Glomerular visceral epithelial cell (primary cell): ENCODE results near the gene PPP1CB.
"Not testable (repeated sequence)": the region's sequence is repeated elsewhere in the genome, so short reads cannot be mapped to it uniquely, and the experiment has no call there.

Source experiments
- DNase-seq: peaks from one replicate; pipeline ENCODE4 v3.0.0-alpha.2; 2016; ENCODE audit errors: extremely low spot score

Gene PPP1CB

DNA sequence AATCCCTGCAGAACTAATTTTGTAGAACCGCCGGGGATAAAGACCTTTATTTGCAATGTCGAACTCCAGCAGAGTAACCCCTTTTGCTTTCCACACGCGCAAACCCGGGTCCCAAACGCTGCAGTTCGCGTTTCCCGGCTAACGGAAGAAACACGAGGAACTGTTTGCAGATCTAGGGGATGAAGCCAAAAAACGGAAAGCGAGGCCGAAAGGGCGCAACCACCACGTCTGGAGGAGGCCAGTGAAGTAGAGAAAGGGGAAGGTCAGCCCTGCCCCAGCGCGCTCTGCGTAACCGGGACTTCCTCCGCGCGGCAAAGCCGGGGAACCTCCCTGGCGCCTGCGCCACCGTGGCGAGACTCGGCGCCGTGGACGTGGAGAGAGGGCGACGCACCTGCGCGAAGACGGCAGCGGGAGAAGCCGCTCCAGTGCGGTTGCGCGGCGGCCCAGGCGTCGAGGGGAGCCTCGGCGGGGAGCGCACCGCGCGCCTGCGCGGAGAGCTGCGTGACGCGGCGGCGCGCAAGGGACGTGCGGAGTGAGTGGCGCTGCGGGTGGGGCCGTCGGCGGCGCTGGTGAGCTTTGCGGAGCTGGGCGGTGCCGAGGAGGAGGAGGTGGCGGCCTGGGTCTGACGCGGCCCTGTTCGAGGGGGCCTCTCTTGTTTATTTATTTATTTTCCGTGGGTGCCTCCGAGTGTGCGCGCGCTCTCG is at the start of gene PPP1CB:
TSS of gene PPP1CB (plus strand) at position 579 of the 704 bp plus-strand sequence. CDS start 295 bp downstream, outside the sequence.
- peak; percentile 97 for DNase-seq

DNA sequence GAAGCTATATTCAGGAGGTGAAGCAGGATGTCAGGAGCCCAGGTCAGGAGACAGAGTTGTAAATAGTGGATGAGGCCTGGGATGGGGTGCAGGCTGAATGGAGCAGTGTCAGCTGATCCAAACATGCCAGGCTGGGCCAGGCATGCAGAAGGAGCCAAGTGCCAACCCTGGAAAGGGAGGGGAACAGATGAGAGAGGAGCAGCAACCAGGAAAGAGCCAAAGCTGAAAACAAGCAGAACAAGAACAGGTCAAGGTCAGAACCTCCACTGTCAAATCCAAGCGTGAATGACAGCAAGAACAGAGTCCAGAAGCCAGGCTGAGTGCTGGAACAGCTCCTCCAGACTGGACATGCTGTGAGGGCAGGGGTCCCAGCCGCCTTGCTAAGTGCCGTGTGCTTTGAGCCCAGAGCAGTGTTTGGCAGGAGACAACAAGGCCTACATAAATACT is 49.2 kb upstream of the PPP1CB start:
- DNase-seq = no peak

DNA sequence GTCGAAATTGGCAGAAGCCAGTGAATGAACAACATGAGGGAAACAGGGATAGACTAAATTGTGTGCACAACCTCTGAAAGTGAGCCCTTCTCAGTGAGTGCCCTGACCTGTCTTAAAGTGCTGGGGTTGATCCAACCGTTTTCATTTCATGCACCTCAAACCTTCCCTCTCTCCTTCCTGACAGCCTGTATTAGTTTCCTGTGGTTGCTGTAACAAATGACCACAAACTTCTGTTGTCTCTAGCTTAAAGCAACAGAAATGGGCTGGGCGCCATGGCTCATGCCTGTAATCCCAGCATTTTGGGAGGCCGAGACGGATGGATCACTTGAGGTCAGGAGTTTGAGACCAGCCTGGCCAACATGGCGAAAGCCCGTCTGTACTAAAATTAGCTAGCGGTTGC is 48.8 kb upstream of the PPP1CB start:
- no peak for DNase-seq

DNA sequence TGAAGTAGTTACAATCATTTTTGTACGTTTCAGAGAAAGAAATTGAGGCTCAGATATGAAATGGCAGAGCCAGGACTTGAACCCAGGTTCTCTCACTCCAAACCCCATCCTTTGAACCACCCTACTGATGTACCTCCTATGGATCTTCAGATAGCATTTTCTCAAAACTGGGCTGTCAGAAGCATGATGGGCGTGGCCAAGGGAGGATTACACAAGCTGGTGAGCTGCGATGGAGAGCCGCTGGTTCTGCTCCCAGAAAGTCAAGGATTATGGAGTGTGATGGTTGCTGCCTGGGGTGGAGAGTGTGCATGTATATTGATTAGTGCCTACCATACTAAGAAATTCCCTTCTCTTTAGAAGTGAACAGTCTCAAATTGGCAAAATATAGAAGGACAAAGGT is 47.0 kb upstream of the PPP1CB start:
- DNase-seq = no peak

DNA sequence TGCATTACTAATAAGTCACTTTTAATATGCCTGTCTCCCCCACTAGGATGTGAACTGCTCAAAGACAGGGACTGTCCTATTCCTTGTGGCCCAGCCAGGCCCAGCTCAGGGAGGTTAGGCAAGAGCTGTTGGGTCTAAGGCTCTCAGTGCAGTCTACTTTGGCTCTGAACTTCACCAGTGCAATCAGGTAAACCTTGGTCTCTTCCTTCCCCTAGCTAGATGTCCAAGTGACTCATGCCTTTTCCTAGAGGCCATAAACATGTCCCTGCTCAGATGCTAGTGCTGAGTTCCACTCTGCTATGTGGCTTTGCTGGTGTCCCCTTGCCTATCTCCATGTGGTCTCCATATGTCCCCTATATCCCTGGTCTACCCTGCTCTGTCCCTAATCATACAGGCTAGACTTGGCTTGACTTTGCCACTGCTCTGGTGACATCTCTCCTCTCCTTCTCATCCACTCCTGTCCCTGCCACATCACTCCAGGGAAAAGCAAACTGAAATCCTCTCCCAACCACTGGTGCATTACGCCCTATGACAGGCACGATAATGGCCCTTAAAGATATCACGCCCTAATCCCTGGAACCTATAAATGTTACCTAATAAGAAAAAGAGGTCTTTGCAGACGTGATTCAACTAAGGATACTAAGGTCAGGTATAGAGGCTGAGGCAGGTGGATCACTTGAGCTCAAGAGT is 45.7 kb upstream of the PPP1CB start:
- no peak for DNase-seq

DNA sequence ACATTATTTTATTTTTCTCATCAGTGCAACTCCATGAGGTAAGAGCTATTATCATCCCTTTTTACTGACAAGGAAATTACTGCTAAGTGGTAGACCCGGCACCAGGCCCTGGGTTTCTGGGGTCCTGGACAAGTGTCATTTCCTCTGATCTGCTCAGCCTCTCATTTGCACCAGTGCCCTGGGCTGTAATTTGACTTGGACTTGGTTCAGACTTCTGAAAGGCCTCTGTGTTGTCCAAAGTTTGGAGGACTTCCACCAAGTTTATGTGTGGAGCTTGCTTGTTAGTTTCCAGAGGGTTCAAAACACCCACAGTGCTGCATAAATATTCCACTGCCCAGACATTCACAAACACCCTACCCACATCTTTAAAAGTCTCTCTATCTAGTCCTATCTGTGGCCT is 44.0 kb upstream of the PPP1CB start:
- DNase-seq = no peak

DNA sequence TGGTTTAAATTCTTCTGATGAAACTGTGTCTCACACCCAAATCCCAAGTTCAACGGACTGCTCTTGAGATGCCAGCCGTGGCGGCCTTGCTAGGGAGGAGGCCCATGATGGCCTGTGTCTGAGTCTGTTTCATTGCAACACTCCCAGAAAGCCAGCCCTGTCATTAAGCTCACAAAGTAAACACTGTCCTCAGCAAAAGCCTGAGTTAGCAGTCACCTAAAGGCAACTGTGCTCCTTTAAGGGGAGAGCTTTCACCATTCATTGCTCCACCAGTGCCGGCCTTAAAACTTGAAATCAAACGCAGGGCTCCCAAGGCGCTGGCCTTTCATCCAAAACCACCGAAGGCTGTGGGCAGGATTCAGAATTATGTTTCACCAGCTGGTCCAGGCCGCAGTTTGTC is 42.5 kb upstream of the PPP1CB start:
- DNase-seq = no peak

DNA sequence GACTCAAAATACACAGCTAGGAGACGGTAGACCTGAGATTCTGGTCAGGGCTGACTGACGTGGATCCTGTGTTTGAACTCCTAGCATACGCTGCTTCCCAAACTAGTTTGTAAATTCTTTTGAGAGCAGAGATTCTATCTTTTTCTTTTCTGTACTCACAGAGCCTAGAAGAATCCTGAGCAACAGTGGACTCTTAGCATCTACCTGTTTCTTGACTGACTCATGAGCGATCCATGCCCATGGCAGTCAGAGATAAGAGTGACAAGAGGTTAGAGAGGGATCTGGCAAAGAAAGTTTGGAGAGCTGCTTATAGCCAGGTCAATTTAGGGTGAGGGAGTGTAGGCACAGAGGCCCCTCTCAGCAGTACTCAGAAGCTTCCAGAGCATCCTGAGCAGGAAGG is 41.1 kb upstream of the PPP1CB start:
- no peak for DNase-seq

DNA sequence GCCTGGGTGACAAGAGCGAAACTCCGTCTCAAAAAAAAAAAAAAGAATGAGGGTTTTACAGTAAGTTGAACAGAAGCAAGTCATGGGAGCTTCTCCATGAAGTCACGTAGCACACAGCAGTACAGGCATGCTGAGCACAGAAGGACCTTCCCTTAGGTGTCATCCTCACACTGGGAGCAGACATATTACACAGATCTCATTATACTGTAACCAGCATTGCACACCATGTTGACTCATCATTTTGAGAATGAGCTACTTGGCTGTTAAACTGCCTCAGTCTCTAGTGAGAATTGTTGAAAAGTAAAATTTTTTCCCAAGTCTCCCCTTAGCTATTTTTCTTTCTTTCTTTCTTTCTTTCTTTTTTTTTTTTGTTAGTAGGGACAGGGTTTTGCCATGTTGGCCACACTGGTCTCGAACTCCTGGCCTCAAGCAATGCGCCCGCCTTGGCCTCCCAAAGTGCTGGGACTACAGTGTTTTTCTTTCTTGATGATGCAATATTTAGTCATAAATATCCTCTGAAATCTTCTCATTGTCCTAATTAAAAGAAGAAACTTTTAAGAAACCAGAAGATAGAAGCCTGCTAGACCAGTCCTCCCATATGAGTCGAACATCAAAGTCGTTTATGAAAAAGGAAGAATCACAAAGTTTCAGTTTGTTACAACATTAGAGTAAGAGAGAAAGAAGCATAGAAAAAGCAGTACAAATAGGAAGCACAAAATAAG is 37.9 kb upstream of the PPP1CB start:
- peak; percentile 50 for DNase-seq

DNA sequence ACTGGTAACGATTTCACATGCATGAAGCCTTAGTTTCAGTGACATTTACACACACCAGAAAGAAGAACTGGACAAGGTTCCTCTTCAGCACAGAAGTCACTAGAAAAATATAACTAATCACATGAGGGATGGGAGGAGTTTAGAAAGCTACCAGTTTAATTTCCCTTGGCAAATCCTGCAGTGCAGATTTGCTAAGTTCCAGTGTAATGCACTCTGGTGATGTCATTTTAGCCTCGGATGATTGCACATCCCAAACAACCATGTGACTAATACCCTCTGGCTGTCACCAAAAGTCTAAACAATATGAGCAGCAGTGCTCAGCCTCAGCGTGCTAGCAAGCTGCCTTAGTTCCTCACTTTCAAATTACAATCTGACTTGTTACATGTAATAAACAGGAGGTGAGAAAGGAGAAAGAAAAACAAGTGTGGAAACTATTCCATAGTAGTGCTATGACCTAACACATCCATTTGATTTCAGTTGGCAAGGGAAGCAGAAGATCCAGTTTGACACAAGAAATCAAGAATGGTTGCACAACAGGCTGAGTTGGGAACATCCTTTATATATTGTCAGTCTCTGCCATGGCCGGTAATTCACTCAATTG is 35.3 kb upstream of the PPP1CB start:
- DNase-seq = peak; percentile 87

DNA sequence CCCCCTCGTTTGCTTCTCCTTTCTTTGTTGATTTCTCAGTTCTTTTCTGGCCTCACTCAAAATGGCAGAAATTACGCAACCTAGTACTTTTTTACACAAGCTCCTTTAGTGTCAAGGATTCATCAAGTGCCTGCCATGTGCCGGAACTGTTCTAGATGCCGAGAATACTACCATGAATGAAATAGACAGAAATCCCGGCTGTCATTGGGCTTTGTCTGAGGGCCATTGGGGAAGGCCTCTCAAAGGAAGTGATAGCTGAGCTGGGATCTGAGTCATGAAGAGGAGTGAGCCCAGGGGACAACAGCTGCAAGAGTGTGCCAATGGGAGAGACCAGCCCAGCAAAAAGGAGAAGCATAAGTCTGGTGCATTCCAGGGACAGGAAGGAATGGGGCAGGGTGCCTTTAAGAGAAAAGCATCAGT is 34.3 kb upstream of the PPP1CB start:
- peak; percentile 84 for DNase-seq

DNA sequence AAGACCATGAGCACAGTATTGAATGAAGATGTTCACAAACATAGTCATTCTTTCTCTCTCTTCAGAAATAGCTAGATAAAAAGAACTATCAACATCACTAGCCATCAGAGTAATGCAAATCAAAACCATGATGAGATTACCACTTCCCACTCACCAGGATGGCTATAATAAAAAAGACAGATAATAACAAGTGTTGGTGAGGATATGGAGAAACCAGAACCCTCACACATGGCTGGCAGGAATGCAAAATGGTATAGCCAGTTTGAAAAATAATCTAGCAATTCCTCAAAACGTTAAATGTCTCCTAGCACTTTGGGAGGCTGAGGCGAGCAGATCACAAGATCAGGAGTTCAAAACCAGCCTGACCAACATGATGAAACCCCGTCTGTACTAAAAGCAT is 31.3 kb upstream of the PPP1CB start:
- no peak for DNase-seq

DNA sequence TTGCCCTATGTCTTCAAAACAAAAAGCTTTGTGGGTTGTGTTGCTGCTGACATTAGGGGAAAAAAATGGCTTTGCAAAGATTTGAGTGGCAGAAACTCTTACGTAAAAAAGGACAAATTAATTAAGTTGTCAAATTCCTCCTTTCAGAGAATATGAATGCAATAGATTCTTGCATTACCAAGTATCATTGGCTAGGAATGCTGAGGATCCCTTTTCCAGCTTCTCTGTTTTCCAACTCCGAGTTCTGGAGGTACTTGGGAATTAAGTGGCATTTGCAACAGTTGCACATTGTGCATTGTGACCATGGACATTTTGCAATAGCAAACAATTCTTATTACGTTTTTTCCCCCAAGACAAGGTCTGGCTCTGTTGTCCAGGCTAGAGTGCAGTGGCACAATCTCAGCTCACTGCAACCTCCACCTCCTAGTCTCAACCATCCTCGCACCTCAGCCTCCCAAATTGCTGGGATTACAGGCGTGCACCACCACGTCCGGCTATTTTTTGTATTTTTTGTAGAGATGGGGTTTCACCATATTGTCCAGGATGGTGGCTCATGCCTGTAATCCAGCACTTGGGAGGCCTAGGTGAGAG is 29.9 kb upstream of the PPP1CB start:
- DNase-seq = no peak

DNA sequence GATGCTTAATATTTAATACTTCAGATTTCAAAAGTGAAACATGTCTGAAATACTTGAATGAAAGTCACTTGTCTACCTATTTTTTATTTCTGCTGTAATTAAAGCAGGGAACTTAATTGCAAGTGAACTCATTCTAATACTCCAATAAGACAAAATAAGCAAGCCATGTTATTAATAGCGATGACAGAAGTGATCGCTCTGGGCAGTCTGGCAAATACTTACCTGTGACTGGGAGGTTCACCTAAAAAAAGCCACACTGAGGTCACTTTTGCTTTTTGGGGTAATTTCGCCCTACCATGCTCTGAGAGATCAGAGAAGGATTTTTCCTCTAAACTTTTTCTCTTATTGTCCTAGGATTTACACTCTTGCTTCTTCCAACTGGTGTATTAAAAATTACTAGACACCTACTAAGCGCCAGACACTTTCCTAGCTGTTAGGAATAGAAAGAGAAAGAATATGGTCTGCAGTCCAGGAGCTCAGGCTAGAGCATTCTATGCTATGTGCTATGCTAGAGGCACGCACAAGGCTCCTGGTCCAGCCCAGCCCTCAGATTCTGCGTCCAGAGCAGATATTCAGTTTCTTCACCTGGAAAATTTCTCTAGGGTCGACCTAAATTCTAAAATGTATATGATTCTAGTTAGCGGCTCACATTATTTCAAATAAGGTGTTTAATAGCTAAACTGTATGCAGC is 26.5 kb upstream of the PPP1CB start:
- no peak for DNase-seq

DNA sequence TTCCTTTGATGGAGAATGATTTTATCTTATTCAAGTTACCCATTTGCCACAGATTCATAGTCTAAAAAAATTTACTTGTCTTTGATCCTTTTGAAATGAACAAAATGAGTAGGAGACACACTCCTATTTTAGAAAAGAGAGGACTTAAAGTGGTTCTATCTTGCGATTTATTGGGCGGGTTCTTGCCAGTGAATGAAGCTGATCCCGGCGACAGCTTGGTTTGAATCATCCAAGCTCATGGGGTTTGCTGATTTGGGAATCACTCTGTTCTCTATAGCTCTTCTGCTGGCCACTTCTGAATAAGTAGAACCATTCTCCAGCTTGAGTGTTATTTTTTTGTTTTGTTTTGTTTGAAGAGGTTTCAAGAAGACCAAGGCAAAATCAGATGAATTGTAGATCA is 25.5 kb upstream of the PPP1CB start:
- DNase-seq = no peak

DNA sequence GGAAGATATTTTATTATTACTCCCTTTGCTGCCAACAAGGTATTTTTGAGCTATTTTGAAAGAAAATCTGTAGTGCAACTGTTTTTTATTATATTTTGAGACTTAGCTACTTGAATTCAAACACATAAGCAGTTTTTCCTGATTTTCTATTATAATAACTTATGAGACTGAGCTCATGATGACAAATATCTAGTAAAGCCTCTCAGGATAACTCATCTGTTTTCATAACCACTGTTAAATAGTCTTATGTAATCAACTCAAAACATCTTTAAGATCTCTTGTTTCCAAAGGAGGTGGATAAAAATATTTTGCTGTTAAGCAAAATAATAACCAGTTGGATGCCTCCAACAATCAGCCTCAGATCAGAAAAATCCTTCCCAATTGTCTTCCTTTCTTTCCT is 21.9 kb upstream of the PPP1CB start:
- DNase-seq = no peak

DNA sequence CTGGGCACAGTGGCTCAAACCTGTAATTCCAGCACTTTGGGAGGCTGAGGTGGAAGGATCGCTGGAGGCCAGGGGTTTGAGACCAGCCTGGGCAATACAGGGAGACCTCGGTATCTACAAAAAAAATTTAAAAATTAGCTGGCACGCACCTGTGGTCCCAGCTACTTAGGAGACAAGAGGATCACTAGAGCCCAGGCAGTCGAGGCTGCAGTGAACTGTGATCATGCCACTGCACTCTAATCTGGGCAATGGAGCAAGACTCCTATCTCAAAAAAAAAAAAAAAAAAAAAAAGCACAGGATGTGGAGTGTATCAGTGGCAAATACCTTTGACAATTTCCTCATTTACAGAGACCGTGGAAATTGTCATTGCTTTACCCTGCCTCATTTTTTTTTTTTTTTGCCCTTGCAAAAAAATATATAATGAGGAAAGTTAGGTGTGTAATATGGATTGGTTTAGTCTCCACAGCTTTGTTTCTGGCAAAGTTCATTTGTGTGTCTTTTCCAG is 20.9 kb upstream of the PPP1CB start:
- DNase-seq = no peak

DNA sequence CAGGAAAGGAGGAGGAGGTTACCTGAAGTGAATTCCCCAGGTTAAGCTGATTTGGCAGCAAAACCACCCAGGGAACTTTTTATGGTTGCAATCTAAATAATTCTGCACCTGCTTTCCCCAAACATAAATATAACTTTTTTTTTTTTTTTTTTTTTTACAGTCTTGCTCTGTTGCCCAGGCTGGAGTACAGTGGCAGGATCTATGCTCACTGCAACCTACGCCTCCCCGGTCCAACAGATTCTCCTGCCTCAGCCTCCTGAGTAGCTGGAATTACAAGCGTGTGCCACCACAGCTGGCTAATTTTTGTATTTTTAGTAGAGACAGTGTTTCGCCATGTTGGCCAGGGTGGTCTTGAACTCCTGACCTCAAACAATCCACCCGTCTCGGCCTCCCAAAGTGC is 16.1 kb upstream of the PPP1CB start:
- no peak for DNase-seq

DNA sequence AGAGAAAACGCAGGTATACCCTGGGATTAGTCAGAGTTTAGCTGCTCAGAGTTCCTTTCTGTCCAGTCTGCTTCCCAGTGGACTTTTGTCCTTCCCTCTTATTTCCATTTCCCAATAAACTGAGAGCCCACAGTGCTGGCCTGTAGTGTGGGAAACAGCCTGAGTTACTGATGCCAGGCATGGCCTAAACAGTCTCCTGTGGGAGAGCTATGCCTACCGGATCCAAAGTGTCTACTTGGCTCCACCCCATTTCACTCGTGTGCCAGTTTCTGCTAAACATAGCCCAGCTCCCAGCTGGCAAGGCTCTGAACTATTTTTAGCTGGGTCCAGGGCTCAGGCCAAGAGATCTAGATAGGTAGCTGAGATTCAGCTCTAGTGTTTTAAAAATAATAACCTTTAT is 15.6 kb upstream of the PPP1CB start:
- DNase-seq = peak; percentile 39

DNA sequence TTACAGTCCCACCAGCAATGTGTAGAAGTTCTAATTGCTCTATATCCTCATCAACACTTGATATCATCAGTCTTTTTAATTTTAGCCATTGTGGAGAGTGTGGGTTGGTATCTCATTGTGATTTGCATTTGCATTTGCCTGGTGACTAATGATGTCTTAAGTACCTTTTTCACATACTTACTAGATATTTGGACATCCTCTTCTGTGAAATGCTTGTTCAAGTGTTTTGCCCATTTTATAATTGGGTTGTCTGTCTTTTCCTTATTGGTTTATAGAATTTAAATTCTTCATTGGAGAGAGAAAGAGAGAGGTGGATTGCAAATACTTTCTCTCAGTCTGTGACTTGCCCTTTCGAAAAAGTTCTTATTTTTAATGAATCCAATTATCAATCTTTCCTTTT is 14.0 kb upstream of the PPP1CB start:
- no peak for DNase-seq

DNA sequence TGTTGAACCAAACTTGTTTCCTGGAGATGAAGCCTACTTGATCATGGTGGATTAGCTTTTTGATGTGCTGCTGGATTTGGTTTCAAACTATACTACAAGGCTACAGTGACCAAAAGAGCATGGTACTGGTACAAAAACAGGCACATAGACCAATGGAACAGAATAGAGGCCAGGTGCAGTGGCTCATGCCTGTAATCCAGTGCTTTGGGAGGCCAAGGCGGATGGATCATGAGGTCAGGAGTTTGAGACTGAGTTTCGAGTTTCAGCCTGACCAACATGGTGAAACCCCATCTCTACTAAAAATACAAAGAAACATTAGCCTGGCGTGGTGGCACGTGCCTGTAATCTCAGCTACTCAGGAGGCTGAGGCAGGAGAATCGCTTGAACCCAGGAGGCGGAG is 9.0 kb upstream of the PPP1CB start:
- not testable (repeated sequence) for DNase-seq
